HL-60/S4 (cell line): ENCODE results near the gene SNTA1.
"Not testable (repeated sequence)": the region's sequence is repeated elsewhere in the genome, so short reads cannot be mapped to it uniquely, and the experiment has no call there.

Source experiments
- in situ Hi-C: fragments of 300-500 bp; cut with MboI; formaldehyde crosslinking; loops from 2 replicates; pipeline ENCODE4 v1.14.3; 2022; ENCODE audit warnings: low sequenced_read_pairs

SNTA1 gene

GRCh38 chr20:33443512-33444239, at the start of gene SNTA1:
Gene SNTA1, minus strand, starts transcription at chr20:33443763. Its CDS starts 143 bp downstream, at chr20:33443620.
- in situ Hi-C loops: no loop called here

- in situ Hi-C loops: no loop called here
Measured at GRCh38 chr20:33490934-33491656, 47.5 kb upstream of the SNTA1 start.

GRCh38 chr20:33490023-33490933, 46.7 kb upstream of the SNTA1 start, which contains the start of gene CBFA2T2:
Gene CBFA2T2, plus strand, starts transcription at chr20:33490096. Its CDS starts 172 bp downstream, at chr20:33490268.
- in situ Hi-C loops: no loop called here

GRCh38 chr20:33489495-33490022, 46.0 kb upstream of the SNTA1 start:
- in situ Hi-C loops: no loop called here

- in situ Hi-C loops: not testable (repeated sequence)
Measured at GRCh38 chr20:33488661-33489494, 45.3 kb upstream of the SNTA1 start.

GRCh38 chr20:33488201-33488600, 44.6 kb upstream of the SNTA1 start:
- in situ Hi-C loops: no loop called here

GRCh38 chr20:33483186-33483585, 39.6 kb upstream of the SNTA1 start:
- in situ Hi-C loops: not testable (repeated sequence)

- in situ Hi-C loops: no loop called here
Measured at GRCh38 chr20:33482581-33482980, 39.0 kb upstream of the SNTA1 start.

- in situ Hi-C loops: no loop called here
Measured at GRCh38 chr20:33481431-33481941, 37.9 kb upstream of the SNTA1 start.

GRCh38 chr20:33480048-33480447, 36.5 kb upstream of the SNTA1 start:
- in situ Hi-C loops: no loop called here

GRCh38 chr20:33477386-33478234, 34.0 kb upstream of the SNTA1 start:
- in situ Hi-C loops: no loop called here

- in situ Hi-C loops: no loop called here
Measured at GRCh38 chr20:33475381-33476152, 32.0 kb upstream of the SNTA1 start.

- in situ Hi-C loops: no loop called here
Measured at GRCh38 chr20:33474963-33475362, 31.4 kb upstream of the SNTA1 start.

- in situ Hi-C loops: no loop called here
Measured at GRCh38 chr20:33474097-33474873, 30.7 kb upstream of the SNTA1 start.

GRCh38 chr20:33472868-33473435, 29.4 kb upstream of the SNTA1 start:
- in situ Hi-C loops: no loop called here

GRCh38 chr20:33470866-33471265, 27.3 kb upstream of the SNTA1 start:
- in situ Hi-C loops: no loop called here

GRCh38 chr20:33470457-33470856, 26.9 kb upstream of the SNTA1 start:
- in situ Hi-C loops: no loop called here
